Measurements from ENCODE around the gene PDZD2.

PDZD2 gene

GRCh38 chr5:31674371-31674951 is 35.5 kb downstream of the PDZD2 start:
- no peak for DNase-seq (ENCODE audit: low read depth)
- H3K4me3 ChIP-seq (ENCODE audit: control insufficient read depth, low read depth, low read length) = no peak overlapping the region
- no peak for TF ChIP-seq CTCF (IDR thresholded peaks at IDR 0.05; ENCODE audit: control insufficient read depth, insufficient read depth, low read depth, low read length, missing control alignments)

- H3K4me3 ChIP-seq (ENCODE audit: control insufficient read depth, low read depth, low read length) = no peak overlapping the region
- no peak for TF ChIP-seq CTCF (IDR thresholded peaks at IDR 0.05; ENCODE audit: control insufficient read depth, insufficient read depth, low read depth, low read length, missing control alignments)
- DNase-seq (ENCODE audit: low read depth) = no peak
These were observed 36.5 kb downstream of the PDZD2 start for GRCh38 chr5:31675472-31675871.

GRCh38 chr5:31678180-31678579 is 39.2 kb downstream of the PDZD2 start:
- no peak for DNase-seq (ENCODE audit: low read depth)
- no peak for TF ChIP-seq CTCF (IDR thresholded peaks at IDR 0.05; ENCODE audit: control insufficient read depth, insufficient read depth, low read depth, low read length, missing control alignments)
- H3K4me3 ChIP-seq (ENCODE audit: control insufficient read depth, low read depth, low read length) = no peak overlapping the region

GRCh38 chr5:31680528-31680927 is 41.6 kb downstream of the PDZD2 start:
- no peak for TF ChIP-seq CTCF (IDR thresholded peaks at IDR 0.05; ENCODE audit: control insufficient read depth, insufficient read depth, low read depth, low read length, missing control alignments)
- no peak overlapping the region for H3K4me3 ChIP-seq (ENCODE audit: control insufficient read depth, low read depth, low read length)
- no peak for DNase-seq (ENCODE audit: low read depth)

- no peak overlapping the region for H3K4me3 ChIP-seq (ENCODE audit: control insufficient read depth, low read depth, low read length)
- no peak for DNase-seq (ENCODE audit: low read depth)
- no peak for TF ChIP-seq CTCF (IDR thresholded peaks at IDR 0.05; ENCODE audit: control insufficient read depth, insufficient read depth, low read depth, low read length, missing control alignments)
These were observed 43.1 kb downstream of the PDZD2 start for GRCh38 chr5:31682025-31682424.

- DNase-seq (ENCODE audit: low read depth) = no peak
- H3K4me3 ChIP-seq (ENCODE audit: control insufficient read depth, low read depth, low read length) = no peak overlapping the region
- no peak for TF ChIP-seq CTCF (IDR thresholded peaks at IDR 0.05; ENCODE audit: control insufficient read depth, insufficient read depth, low read depth, low read length, missing control alignments)
These were observed 43.9 kb downstream of the PDZD2 start for GRCh38 chr5:31682851-31683250.
